HEK293 (cell line): ENCODE measurements around the gene CSRP1.

ENCODE experiments used
- BCL11B ChIP-seq: fragments of 450-650 bp; formaldehyde crosslinking; IDR thresholded peaks from 2 replicates; pipeline ENCODE4 v1.5.1; 2016; ENCODE audit warnings: low read depth, missing biosample characterization, missing genetic modification characterization
- ZNF274 ChIP-seq, 2 experiments: fragments of 200-500 bp in 1 of 2; fragments of 450-650 bp in 1 of 2; sonication (Bioruptor generic) in 1 of 2; formaldehyde crosslinking in 1 of 2; IDR thresholded peaks; 2 replicates each; pipeline versions ENCODE4 v1.5.1 to v1.6.1; 2014 to 2016; ENCODE audit warnings: borderline replicate concordance in 1 of 2, inconsistent platforms in 1 of 2, low read length in 1 of 2, missing biosample characterization in 1 of 2, missing genetic modification characterization in 1 of 2
- ZNF558 ChIP-seq: fragments of 450-650 bp; formaldehyde crosslinking; IDR thresholded peaks from 2 replicates; pipeline ENCODE4 v1.5.1; 2016; ENCODE audit warnings: missing biosample characterization, missing genetic modification characterization
- TF ChIP-seq, protein P1 (sequence below): fragments of 450-650 bp; formaldehyde crosslinking; IDR thresholded peaks from 2 replicates; pipeline ENCODE4 v1.5.1; 2016; ENCODE audit warnings: missing biosample characterization, missing genetic modification characterization
- TF ChIP-seq, protein P2 (sequence below): fragments of 450-650 bp; formaldehyde crosslinking; IDR thresholded peaks from 2 replicates; pipeline ENCODE4 v1.5.1; 2016; ENCODE audit warnings: missing biosample characterization, missing genetic modification characterization
- TF ChIP-seq, protein P3 (sequence below): fragments of 450-650 bp; formaldehyde crosslinking; IDR thresholded peaks from 2 replicates; pipeline ENCODE4 v1.5.1; 2016; ENCODE audit warnings: missing biosample characterization, missing genetic modification characterization

DNA sequence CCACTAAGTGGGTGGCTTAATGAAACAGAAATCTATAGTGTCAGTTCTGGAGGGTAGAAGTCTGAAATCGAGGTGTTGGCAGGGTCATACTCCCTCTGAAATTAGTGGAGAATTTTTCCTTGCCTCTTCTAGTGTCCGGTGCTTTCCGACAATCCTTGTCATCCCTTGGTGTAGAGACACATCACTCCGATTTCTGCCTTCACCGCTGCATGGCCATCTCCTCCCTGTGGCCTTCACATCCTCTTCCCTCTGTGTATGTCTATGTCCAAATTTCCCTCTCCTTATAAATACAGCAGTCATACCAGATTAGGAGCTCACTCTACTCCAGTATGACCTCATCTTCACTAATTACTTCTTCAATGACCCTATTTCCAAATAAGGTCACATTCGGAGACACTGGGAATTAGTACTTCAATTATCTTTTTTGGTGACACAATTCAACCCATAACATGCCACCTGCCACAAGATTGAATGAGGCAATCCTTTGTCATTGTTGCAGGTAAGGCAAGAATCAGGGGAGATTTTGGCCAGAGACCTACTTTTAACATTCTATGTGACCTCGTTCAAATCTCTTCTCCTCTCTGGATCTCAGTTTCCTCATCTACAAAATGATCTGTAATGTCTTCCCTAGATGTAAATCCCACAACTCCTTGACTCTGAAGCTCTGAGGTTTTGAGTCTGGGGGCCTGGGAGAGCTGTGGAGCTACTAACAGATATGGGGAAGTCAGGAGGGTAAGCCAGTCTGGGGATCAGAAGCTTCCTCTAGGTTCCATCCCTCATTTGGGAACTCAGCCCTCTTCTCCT is 48.1 kb upstream of the CSRP1 start:
- no peak for TF ChIP-seq BCL11B (tag by site-specific recombination)
- TF ChIP-seq, protein P1, sequence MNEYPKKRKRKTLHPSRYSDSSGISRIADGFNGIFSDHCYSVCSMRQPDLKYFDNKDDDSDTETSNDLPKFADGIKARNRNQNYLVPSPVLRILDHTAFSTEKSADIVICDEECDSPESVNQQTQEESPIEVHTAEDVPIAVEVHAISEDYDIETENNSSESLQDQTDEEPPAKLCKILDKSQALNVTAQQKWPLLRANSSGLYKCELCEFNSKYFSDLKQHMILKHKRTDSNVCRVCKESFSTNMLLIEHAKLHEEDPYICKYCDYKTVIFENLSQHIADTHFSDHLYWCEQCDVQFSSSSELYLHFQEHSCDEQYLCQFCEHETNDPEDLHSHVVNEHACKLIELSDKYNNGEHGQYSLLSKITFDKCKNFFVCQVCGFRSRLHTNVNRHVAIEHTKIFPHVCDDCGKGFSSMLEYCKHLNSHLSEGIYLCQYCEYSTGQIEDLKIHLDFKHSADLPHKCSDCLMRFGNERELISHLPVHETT (tag by site-specific recombination), result peak; percentile 89; the same call in 1 of the 2 replicates
- TF ChIP-seq, protein P2, sequence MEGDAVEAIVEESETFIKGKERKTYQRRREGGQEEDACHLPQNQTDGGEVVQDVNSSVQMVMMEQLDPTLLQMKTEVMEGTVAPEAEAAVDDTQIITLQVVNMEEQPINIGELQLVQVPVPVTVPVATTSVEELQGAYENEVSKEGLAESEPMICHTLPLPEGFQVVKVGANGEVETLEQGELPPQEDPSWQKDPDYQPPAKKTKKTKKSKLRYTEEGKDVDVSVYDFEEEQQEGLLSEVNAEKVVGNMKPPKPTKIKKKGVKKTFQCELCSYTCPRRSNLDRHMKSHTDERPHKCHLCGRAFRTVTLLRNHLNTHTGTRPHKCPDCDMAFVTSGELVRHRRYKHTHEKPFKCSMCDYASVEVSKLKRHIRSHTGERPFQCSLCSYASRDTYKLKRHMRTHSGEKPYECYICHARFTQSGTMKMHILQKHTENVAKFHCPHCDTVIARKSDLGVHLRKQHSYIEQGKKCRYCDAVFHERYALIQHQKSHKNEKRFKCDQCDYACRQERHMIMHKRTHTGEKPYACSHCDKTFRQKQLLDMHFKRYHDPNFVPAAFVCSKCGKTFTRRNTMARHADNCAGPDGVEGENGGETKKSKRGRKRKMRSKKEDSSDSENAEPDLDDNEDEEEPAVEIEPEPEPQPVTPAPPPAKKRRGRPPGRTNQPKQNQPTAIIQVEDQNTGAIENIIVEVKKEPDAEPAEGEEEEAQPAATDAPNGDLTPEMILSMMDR (tag by site-specific recombination), result no peak
- TF ChIP-seq, protein P3, sequence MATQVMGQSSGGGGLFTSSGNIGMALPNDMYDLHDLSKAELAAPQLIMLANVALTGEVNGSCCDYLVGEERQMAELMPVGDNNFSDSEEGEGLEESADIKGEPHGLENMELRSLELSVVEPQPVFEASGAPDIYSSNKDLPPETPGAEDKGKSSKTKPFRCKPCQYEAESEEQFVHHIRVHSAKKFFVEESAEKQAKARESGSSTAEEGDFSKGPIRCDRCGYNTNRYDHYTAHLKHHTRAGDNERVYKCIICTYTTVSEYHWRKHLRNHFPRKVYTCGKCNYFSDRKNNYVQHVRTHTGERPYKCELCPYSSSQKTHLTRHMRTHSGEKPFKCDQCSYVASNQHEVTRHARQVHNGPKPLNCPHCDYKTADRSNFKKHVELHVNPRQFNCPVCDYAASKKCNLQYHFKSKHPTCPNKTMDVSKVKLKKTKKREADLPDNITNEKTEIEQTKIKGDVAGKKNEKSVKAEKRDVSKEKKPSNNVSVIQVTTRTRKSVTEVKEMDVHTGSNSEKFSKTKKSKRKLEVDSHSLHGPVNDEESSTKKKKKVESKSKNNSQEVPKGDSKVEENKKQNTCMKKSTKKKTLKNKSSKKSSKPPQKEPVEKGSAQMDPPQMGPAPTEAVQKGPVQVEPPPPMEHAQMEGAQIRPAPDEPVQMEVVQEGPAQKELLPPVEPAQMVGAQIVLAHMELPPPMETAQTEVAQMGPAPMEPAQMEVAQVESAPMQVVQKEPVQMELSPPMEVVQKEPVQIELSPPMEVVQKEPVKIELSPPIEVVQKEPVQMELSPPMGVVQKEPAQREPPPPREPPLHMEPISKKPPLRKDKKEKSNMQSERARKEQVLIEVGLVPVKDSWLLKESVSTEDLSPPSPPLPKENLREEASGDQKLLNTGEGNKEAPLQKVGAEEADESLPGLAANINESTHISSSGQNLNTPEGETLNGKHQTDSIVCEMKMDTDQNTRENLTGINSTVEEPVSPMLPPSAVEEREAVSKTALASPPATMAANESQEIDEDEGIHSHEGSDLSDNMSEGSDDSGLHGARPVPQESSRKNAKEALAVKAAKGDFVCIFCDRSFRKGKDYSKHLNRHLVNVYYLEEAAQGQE (tag by site-specific recombination), result no peak
- TF ChIP-seq ZNF274 (IDR thresholded peaks at IDR 0.05; ENCODE audit: low read length), result no peak
- no peak for TF ChIP-seq ZNF274 (tag by site-specific recombination; IDR thresholded peaks at IDR 0.05; ENCODE audit: borderline replicate concordance)
- peak; percentile 65 for TF ChIP-seq ZNF558 (tag by site-specific recombination)
